HepG2 (cell line): ENCODE results near the gene PLEKHG2. TPM values are rescaled to one million over a fixed set of nuclear protein-coding genes. Genes with fewer than 3 reads are reported as not detected.

ENCODE experiments used
- ATF3 ChIP-seq: sonication (generic); formaldehyde crosslinking; IDR thresholded peaks from 2 replicates; pipeline ENCODE4 v1.4.0; 2020; ENCODE audit warnings: missing genetic modification reagents
- HIC2 ChIP-seq: sonication (generic); formaldehyde crosslinking; IDR thresholded peaks from 2 replicates; pipeline ENCODE4 v1.9.0; 2022; ENCODE audit warnings: low read depth, missing genetic modification reagents
- LCORL ChIP-seq, 2 experiments: fragments of 450-650 bp in 1 of 2; sonication (generic) in 1 of 2; formaldehyde crosslinking in 1 of 2; IDR thresholded peaks; 2 replicates each; pipeline versions ENCODE4 v1.5.0 to v1.6.1; 2017 to 2020; ENCODE audit warnings: antibody characterized with exemption in 1 of 2, missing genetic modification reagents in 1 of 2
- MLLT10 ChIP-seq: sonication (generic); formaldehyde crosslinking; IDR thresholded peaks from 2 replicates; pipeline ENCODE4 v1.4.0; 2020; ENCODE audit warnings: missing genetic modification reagents
- PHF8 ChIP-seq: sonication (generic); formaldehyde crosslinking; IDR thresholded peaks from 2 replicates; pipeline ENCODE4 v1.5.0; 2020; ENCODE audit warnings: missing genetic modification reagents
- POGK ChIP-seq: sonication (generic); formaldehyde crosslinking; conservative IDR thresholded peaks from 2 replicates; pipeline ENCODE4 v1.8.0; 2022; ENCODE audit warnings: mild to moderate bottlenecking, moderate library complexity, missing genetic modification reagents
- RCOR2 ChIP-seq: IDR thresholded peaks from 2 replicates; pipeline ENCODE4 v1.6.1; 2016; ENCODE audit warnings: missing biosample characterization, missing genetic modification reagents
- THAP7 ChIP-seq: sonication (generic); formaldehyde crosslinking; IDR thresholded peaks from 2 replicates; pipeline ENCODE4 v1.8.1; 2023; ENCODE audit warnings: mild to moderate bottlenecking, missing genetic modification reagents
- ZBTB21 ChIP-seq: sonication (generic); formaldehyde crosslinking; IDR thresholded peaks from 2 replicates; pipeline ENCODE4 v1.4.0; 2020; ENCODE audit warnings: missing genetic modification reagents
- ZFYVE20 ChIP-seq: sonication (generic); formaldehyde crosslinking; IDR thresholded peaks from 2 replicates; pipeline ENCODE4 v1.8.0; 2023; ENCODE audit warnings: low read depth, mild to moderate bottlenecking, moderate library complexity, missing genetic modification reagents, borderline replicate concordance
- ZNF33A ChIP-seq: sonication (generic); formaldehyde crosslinking; IDR thresholded peaks from 2 replicates; pipeline ENCODE4 v1.5.1; 2020; ENCODE audit warnings: missing genetic modification reagents, mild to moderate bottlenecking, moderate library complexity, borderline replicate concordance
- ZNF605 ChIP-seq: sonication (generic); formaldehyde crosslinking; IDR thresholded peaks from 2 replicates; pipeline ENCODE4 v1.8.0; 2022; ENCODE audit warnings: mild to moderate bottlenecking, missing genetic modification reagents
- ZNF747 ChIP-seq: sonication (generic); formaldehyde crosslinking; IDR thresholded peaks from 2 replicates; pipeline ENCODE4 v1.8.1; 2023; ENCODE audit warnings: missing genetic modification reagents, mild to moderate bottlenecking, borderline replicate concordance
- ZNF883 ChIP-seq: sonication (generic); formaldehyde crosslinking; IDR thresholded peaks from 2 replicates; pipeline ENCODE4 v1.5.1; 2020; ENCODE audit warnings: mild to moderate bottlenecking, missing genetic modification reagents; ENCODE audit errors: not compliant biosample characterization
- polyA plus RNA-seq, 8 experiments: library from polyadenylated mRNA; depleted of rRNA in 3 of 8; stranded (reverse) in 7 of 8; unstranded in 1 of 8; fragments of >200 nt; fragmentation: Illumina TruSeq in 4 of 8; extraction: Trizol in 4 of 8; gene quantifications; 2 replicates each; pipeline versions ENCODE4 v1.2.1 to v1.2.3, GENCODE V29; 2011 to 2016; ENCODE audit warnings: low read depth in 4 of 8, missing spikeins in 1 of 8, mixed read lengths in 1 of 8; ENCODE audit not compliant: insufficient read depth in 1 of 8
- total RNA-seq, 5 experiments: library from RNA; depleted of rRNA; stranded (reverse); fragments of >200 nt; fragmentation: Illumina TruSeq; extraction: Trizol; gene quantifications; 2 replicates each; pipeline ENCODE4 v1.2.3, GENCODE V29; 2016; ENCODE audit warnings: low read depth in 1 of 5

PLEKHG2 gene
- total and polyA plus RNA-seq, 2 of the 13 experiments (the other 11 are each of a cell fraction or from before 2014, with no cell fraction given): 3.6 to 6.8 TPM

GRCh38 chr19:39401549-39402345, 10.7 kb upstream of the PLEKHG2 start (continued):
- TF ChIP-seq HIC2 (CRISPR knock-in tag) (peak; percentile 83), ZNF747 (no peak; the same call in 1 of the 2 replicates), MLLT10 (CRISPR knock-in tag) (no peak), THAP7 (CRISPR knock-in tag) (0 out of 2 replicates have a peak, but pooled peaks have one; percentile 74), RCOR2 (CRISPR knock-in tag) (peak; percentile 66), ATF3 (CRISPR knock-in tag) (peak; percentile 85), ZNF33A (CRISPR knock-in tag) (peak; percentile 75; the same call in 1 of the 2 replicates), ZFYVE20 (CRISPR knock-in tag) (no peak), ZNF883 (CRISPR knock-in tag) (no peak), ZBTB21 (CRISPR knock-in tag) (peak; percentile 75), LCORL (IDR thresholded peaks at IDR 0.05) (no peak), LCORL (CRISPR knock-in tag; IDR thresholded peaks at IDR 0.05) (peak; percentile 78; the same call in 1 of the 2 replicates), PHF8 (CRISPR knock-in tag) (peak; percentile 43; the same call in 1 of the 2 replicates), POGK (CRISPR knock-in tag) (no peak; the same call in 1 of the 2 replicates), ZNF605 (CRISPR knock-in tag) (peak; percentile 69; the same call in 1 of the 2 replicates)
- TF ChIP-seq, all 625 proteins: peak for 331
